ENCODE data around the gene CD2BP2. TPM values are rescaled to one million over a fixed set of nuclear protein-coding genes. Genes with fewer than 3 reads are reported as not detected.
"Not testable (repeated sequence)": the region's sequence is repeated elsewhere in the genome, so short reads cannot be mapped to it uniquely, and the experiment has no call there.

CD2BP2 gene
- total and polyA plus RNA-seq, 2 experiments from 2014 or later = 38.5 to 50.0 TPM

DNA sequence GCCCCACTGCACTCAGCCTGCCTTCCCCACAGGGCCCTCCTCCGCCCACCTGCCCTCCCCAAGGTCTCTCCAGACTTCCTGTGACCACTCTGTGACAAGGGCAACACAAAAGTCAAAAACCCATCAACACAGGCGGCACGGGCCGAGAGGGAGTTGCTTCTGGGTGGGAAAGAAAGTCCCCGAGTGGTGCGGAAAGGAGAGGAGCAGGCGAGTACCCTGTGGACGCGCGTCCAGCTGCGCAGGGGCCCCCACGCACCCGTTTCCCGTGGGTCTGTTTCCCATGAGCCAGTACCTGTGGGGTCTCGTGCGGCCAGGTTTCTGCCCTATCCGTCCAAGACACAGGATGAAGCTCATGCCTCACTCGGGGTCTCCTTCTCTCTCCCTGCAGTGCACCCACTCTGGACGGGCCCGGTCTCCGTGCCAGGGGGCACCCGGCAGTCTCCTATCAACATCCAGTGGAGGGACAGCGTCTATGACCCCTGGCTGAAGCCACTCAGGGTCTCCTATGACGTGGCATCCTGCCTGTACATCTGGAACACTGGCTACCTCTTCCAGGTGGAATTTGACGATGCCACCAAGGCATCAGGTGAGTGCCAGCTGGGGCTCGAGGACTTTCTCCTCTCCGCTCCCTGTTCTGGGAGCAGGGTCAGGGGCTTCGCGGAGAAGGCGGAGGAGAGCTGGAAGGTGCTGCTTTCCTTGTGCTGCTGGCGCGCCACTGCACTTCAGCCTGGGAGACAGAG lies 12.2 kb downstream of the CD2BP2 start:
- Histone ChIP-seq H3F3A (ENCODE audit: insufficient read depth) (no peaks in the 10 kb centered on the region), H3K4me3 (no peak overlapping the region), H3K27ac (no peak overlapping the region), H3K4me2 (ENCODE audit: unreplicated experiment) (no peak overlapping the region), H2AFZ (no peak overlapping the region), H3K36me3 (ENCODE audit: low read depth) (no peaks in the 10 kb centered on the region), H3K79me2 (ENCODE audit: insufficient read depth) (no peaks in the 10 kb centered on the region), H3K27me3 (replicated peaks; ENCODE audit: insufficient read depth) (no peaks in the 10 kb centered on the region), H4K20me1 (ENCODE audit: insufficient read depth) (no peaks in the 10 kb centered on the region), H3K9me2 (ENCODE audit: insufficient read depth) (no peaks in the 10 kb centered on the region), H3K9ac (no peak overlapping the region), H3K9me3 (ENCODE audit: low read depth) (no peaks in the 10 kb centered on the region), H3K4me1 (ENCODE audit: insufficient read depth) (no peaks in the 10 kb centered on the region)
- no peak for DNase-seq
- 90 to 93% methylated on average over 31 to 32 of the region's 32 CpGs for WGBS, 2 experiments (ENCODE audit: low coverage in 1 of 2, low lambda C conversion rate in 2 of 2, missing lambda C conversion rate in 2 of 2)
- in situ Hi-C loops (cut with MboI) = no loop called here
- TF ChIP-seq EZH2phosphoT487 (IDR thresholded peaks at IDR 0.05; ENCODE audit: insufficient read depth, low read depth) = no peak
- TF ChIP-seq EZH2 (IDR thresholded peaks at IDR 0.05; ENCODE audit: insufficient read depth, poor library complexity, severe bottlenecking) = no peak

- H3K4me1 ChIP-seq (ENCODE audit: insufficient read depth); H3K4me2 ChIP-seq (ENCODE audit: unreplicated experiment); H3K36me3 ChIP-seq (ENCODE audit: low read depth); H3K9me3 ChIP-seq (ENCODE audit: low read depth); H4K20me1 ChIP-seq (ENCODE audit: insufficient read depth); in situ Hi-C loops (cut with MboI); H3K79me2 ChIP-seq (ENCODE audit: insufficient read depth); H3K27ac ChIP-seq; H3K4me3 ChIP-seq; H3K27me3 ChIP-seq (replicated peaks; ENCODE audit: insufficient read depth); H3K9me2 ChIP-seq (ENCODE audit: insufficient read depth); H2AFZ ChIP-seq; H3K9ac ChIP-seq; H3F3A ChIP-seq (ENCODE audit: insufficient read depth): not testable (repeated sequence)
- peak; percentile 11 for DNase-seq
- 89 to 96% methylated on average over 7 to 8 of the region's 8 CpGs for WGBS, 2 experiments (ENCODE audit: low coverage in 1 of 2, low lambda C conversion rate in 2 of 2, missing lambda C conversion rate in 2 of 2)
Observed at GRCh38 chr16:30341971-30342370, 13.1 kb downstream of the CD2BP2 start.

DNA sequence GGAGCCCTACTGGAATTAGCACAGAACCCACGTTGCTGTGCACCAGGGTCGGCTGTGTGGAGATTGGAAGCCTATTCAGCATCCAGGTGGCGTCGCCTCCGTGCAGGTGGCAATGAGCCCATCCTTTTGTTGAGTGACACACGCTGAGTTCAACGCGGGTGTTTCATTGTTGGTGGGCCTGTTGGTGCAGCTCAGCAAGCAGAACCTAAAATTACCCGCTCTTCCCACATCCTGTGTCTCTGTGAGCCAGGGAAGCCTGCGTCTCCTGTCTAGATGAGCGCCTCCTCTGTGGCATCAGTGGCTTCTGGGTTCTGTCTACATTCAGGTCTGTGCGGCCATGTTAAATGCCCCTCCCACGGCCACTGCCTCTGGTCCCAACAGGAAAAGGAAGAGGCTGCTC lies 14.5 kb downstream of the CD2BP2 start:
- H3K27me3 ChIP-seq (replicated peaks; ENCODE audit: insufficient read depth) = no peaks in the 10 kb centered on the region
- H3K9me2 ChIP-seq (ENCODE audit: insufficient read depth) = no peaks in the 10 kb centered on the region
- no peaks in the 10 kb centered on the region; the same call in 1 of the 2 replicates for H3F3A ChIP-seq (ENCODE audit: insufficient read depth)
- in situ Hi-C loops (cut with MboI) = no loop called here
- no peaks in the 10 kb centered on the region for H3K79me2 ChIP-seq (ENCODE audit: insufficient read depth)
- H3K4me2 ChIP-seq (ENCODE audit: unreplicated experiment) = no peak overlapping the region
- H3K9ac ChIP-seq = no peak overlapping the region
- no peak for TF ChIP-seq EZH2 (IDR thresholded peaks at IDR 0.05; ENCODE audit: insufficient read depth, poor library complexity, severe bottlenecking)
- TF ChIP-seq EZH2phosphoT487 (IDR thresholded peaks at IDR 0.05; ENCODE audit: insufficient read depth, low read depth) = no peak
- H3K27ac ChIP-seq = no peak overlapping the region
- H3K4me3 ChIP-seq = no peak overlapping the region
- H2AFZ ChIP-seq = no peak overlapping the region
- 93 to 95% methylated on average over 13 of the region's 13 CpGs for WGBS, 2 experiments (ENCODE audit: low coverage in 1 of 2, low lambda C conversion rate in 2 of 2, missing lambda C conversion rate in 2 of 2)
- no peaks in the 10 kb centered on the region for H3K4me1 ChIP-seq (ENCODE audit: insufficient read depth)
- H4K20me1 ChIP-seq (ENCODE audit: insufficient read depth) = no peaks in the 10 kb centered on the region
- H3K36me3 ChIP-seq (ENCODE audit: low read depth) = no peaks in the 10 kb centered on the region
- H3K9me3 ChIP-seq (ENCODE audit: low read depth) = no peaks in the 10 kb centered on the region
- DNase-seq = no peak

DNA sequence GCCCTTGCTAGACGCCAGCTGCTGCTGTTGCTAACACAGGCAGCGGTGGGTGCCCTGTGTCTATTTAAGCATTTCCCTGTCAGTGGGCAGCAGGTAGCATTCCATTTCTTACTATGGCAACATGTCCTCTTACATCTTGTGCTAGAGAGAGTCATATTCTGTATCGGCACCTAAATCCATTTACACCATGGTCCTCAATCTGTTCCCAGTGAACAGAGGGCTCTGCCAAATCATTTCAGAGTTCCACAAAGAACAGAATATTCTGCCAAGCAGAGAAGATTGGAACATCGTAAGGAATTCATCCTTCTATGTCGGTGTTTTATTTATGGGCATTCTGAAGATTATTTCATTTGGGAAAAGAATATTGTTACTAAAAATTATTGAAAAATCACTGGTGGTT lies 16.4 kb downstream of the CD2BP2 start:
- in situ Hi-C loops (cut with MboI); H3K9me3 ChIP-seq (ENCODE audit: low read depth); H3K9ac ChIP-seq; H3K36me3 ChIP-seq (ENCODE audit: low read depth); H3K4me2 ChIP-seq (ENCODE audit: unreplicated experiment); H4K20me1 ChIP-seq (ENCODE audit: insufficient read depth); H3K9me2 ChIP-seq (ENCODE audit: insufficient read depth); H3K4me3 ChIP-seq; H3K4me1 ChIP-seq (ENCODE audit: insufficient read depth); H3K27ac ChIP-seq; H3F3A ChIP-seq (ENCODE audit: insufficient read depth); DNase-seq; H3K79me2 ChIP-seq (ENCODE audit: insufficient read depth); H2AFZ ChIP-seq; H3K27me3 ChIP-seq (replicated peaks; ENCODE audit: insufficient read depth): not testable (repeated sequence)
- WGBS, 2 experiments (ENCODE audit: low coverage in 1 of 2, low lambda C conversion rate in 2 of 2, missing lambda C conversion rate in 2 of 2) = 42 to 47% methylated on average over 4 to 5 of the region's 5 CpGs

- H2AFZ ChIP-seq; H3K4me1 ChIP-seq (ENCODE audit: insufficient read depth); H3K9me3 ChIP-seq (ENCODE audit: low read depth); H3F3A ChIP-seq (ENCODE audit: insufficient read depth); H3K4me2 ChIP-seq (ENCODE audit: unreplicated experiment); H3K27me3 ChIP-seq (replicated peaks; ENCODE audit: insufficient read depth); H3K36me3 ChIP-seq (ENCODE audit: low read depth); H3K27ac ChIP-seq; H3K4me3 ChIP-seq; H4K20me1 ChIP-seq (ENCODE audit: insufficient read depth); H3K9me2 ChIP-seq (ENCODE audit: insufficient read depth); in situ Hi-C loops (cut with MboI); H3K9ac ChIP-seq; DNase-seq: not testable (repeated sequence)
- peaks cover 14% of the 10 kb centered on the region for H3K79me2 ChIP-seq (ENCODE audit: insufficient read depth)
- 90 to 93% methylated on average over 10 of the region's 10 CpGs for WGBS, 2 experiments (ENCODE audit: low coverage in 1 of 2, low lambda C conversion rate in 2 of 2, missing lambda C conversion rate in 2 of 2)
Observed at GRCh38 chr16:30337964-30338357, 17.1 kb downstream of the CD2BP2 start.

Data from GM23248 (cell line).